ENCODE results near the gene UNC5B. TPM values are rescaled to one million over a fixed set of nuclear protein-coding genes. Genes with fewer than 3 reads are reported as not detected.
A peak's percentile ranks its signal among the peaks of the same experiment; 100 is the strongest.

UNC5B gene
- total RNA-seq, 1 experiment from 2014 or later, result 9.9 TPM

DNA sequence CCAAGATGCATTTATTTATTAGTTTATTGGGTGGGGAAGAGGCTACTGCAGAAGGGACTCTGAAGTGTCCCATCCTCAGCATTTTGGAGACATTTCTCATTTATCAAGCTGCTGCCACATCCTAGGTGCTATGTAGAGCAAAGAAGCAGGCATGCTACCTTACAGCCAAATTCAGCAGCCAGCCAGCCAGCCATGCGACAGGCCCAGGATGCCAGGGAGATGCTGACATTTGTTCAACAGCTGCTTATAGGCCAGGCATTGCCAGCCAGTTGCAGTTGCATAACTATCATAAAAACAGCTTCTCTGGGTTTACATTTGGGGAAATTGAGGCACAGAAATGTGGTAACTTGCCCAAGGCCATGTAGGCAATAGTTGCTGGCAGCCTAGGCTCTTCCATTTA lies 109.0 kb downstream of the UNC5B start:
- TF ChIP-seq EZH2 (IDR thresholded peaks at IDR 0.05; ENCODE audit: borderline replicate concordance, low read depth, low read length, poor library complexity, severe bottlenecking), result no peak
- TF ChIP-seq CTCF (conservative IDR thresholded peaks at IDR 0.05; ENCODE audit: low read depth, low read length), result no peak
- H3K9me3 ChIP-seq (ENCODE audit: low read depth, low read length, poor library complexity, severe bottlenecking), result no peaks in the 10 kb centered on the region
- no TSS peak for BruUV-seq (replicated peaks)
- H3K36me3 ChIP-seq (ENCODE audit: insufficient read depth, low read length, poor library complexity, severe bottlenecking), result no peaks in the 10 kb centered on the region
- ChIA-PET POLR2A (ENCODE audit: low non-redundant PET) (no interaction called here), CTCF (no interaction called here)
- no peaks in the 10 kb centered on the region for H3K27me3 ChIP-seq (replicated peaks; ENCODE audit: insufficient read depth, low read depth, low read length, poor library complexity)
- H3K4me1 ChIP-seq (ENCODE audit: insufficient read depth, low read length, poor library complexity, severe bottlenecking), result peaks cover 5% of the 10 kb centered on the region
- H3K27ac ChIP-seq (ENCODE audit: low read depth, low read length, poor library complexity, severe bottlenecking), result no peak overlapping the region
- DNase-seq (ENCODE audit: low spot score), result no peak
- H3K4me3 ChIP-seq (ENCODE audit: low read depth, low read length, poor library complexity, severe bottlenecking), result no peak overlapping the region
- intact Hi-C loops (cut with micrococcal nuclease; ENCODE audit: unreplicated experiment), result no loop called here

- TF ChIP-seq EZH2 (IDR thresholded peaks at IDR 0.05; ENCODE audit: borderline replicate concordance, low read depth, low read length, poor library complexity, severe bottlenecking) (no peak), CTCF (conservative IDR thresholded peaks at IDR 0.05; ENCODE audit: low read depth, low read length) (no peak)
- H3K36me3 ChIP-seq (ENCODE audit: insufficient read depth, low read length, poor library complexity, severe bottlenecking), result no peaks in the 10 kb centered on the region
- CTCF ChIA-PET, result interaction anchor here (1.0 kb wide), 1 partner anchor 53 kb away, joined by 4 read pairs; no protein-coding TSS in a partner anchor
- DNase-seq (ENCODE audit: low spot score), result peak; percentile 58
- no peaks in the 10 kb centered on the region for H3K9me3 ChIP-seq (ENCODE audit: low read depth, low read length, poor library complexity, severe bottlenecking)
- no peaks in the 10 kb centered on the region for H3K27me3 ChIP-seq (replicated peaks; ENCODE audit: insufficient read depth, low read depth, low read length, poor library complexity)
- POLR2A ChIA-PET (ENCODE audit: low non-redundant PET), result no interaction called here
- intact Hi-C loops (cut with micrococcal nuclease; ENCODE audit: unreplicated experiment), result no loop called here
- no peak overlapping the region for H3K27ac ChIP-seq (ENCODE audit: low read depth, low read length, poor library complexity, severe bottlenecking)
- no peak overlapping the region for H3K4me3 ChIP-seq (ENCODE audit: low read depth, low read length, poor library complexity, severe bottlenecking)
- no TSS peak for BruUV-seq (replicated peaks)
- peaks cover 5% of the 10 kb centered on the region for H3K4me1 ChIP-seq (ENCODE audit: insufficient read depth, low read length, poor library complexity, severe bottlenecking)
Observed at GRCh38 chr10:71323407-71323806, 111.0 kb downstream of the UNC5B start.

GRCh38 chr10:71324743-71325142 lies 112.4 kb downstream of the UNC5B start:
- POLR2A ChIA-PET (ENCODE audit: low non-redundant PET), result no interaction called here
- peaks cover 3% of the 10 kb centered on the region for H3K4me1 ChIP-seq (ENCODE audit: insufficient read depth, low read length, poor library complexity, severe bottlenecking)
- no TSS peak for BruUV-seq (replicated peaks)
- no peak overlapping the region for H3K4me3 ChIP-seq (ENCODE audit: low read depth, low read length, poor library complexity, severe bottlenecking)
- TF ChIP-seq EZH2 (IDR thresholded peaks at IDR 0.05; ENCODE audit: borderline replicate concordance, low read depth, low read length, poor library complexity, severe bottlenecking) (no peak), CTCF (conservative IDR thresholded peaks at IDR 0.05; ENCODE audit: low read depth, low read length) (no peak)
- CTCF ChIA-PET, result no interaction called here
- H3K27ac ChIP-seq (ENCODE audit: low read depth, low read length, poor library complexity, severe bottlenecking), result no peak overlapping the region
- H3K36me3 ChIP-seq (ENCODE audit: insufficient read depth, low read length, poor library complexity, severe bottlenecking), result no peaks in the 10 kb centered on the region
- no peak for DNase-seq (ENCODE audit: low spot score)
- intact Hi-C loops (cut with micrococcal nuclease; ENCODE audit: unreplicated experiment), result no loop called here
- no peaks in the 10 kb centered on the region for H3K9me3 ChIP-seq (ENCODE audit: low read depth, low read length, poor library complexity, severe bottlenecking)
- no peaks in the 10 kb centered on the region for H3K27me3 ChIP-seq (replicated peaks; ENCODE audit: insufficient read depth, low read depth, low read length, poor library complexity)

Data from A673 (cell line).